SH-SY5Y (cell line): ENCODE results near the gene LSM7.

ENCODE experiments used
- GATA2 ChIP-seq: IDR thresholded peaks from 2 replicates; pipeline ENCODE4 v1.6.1; 2011; ENCODE audit warnings: mild to moderate bottlenecking, low read depth, low read length
- GATA3 ChIP-seq: IDR thresholded peaks from 2 replicates; pipeline ENCODE4 v1.6.1; 2011; ENCODE audit warnings: low read depth, mild to moderate bottlenecking, low read length, moderate library complexity

GRCh38 chr19:2276429-2276986 is 51.9 kb downstream of the LSM7 start:
- TF ChIP-seq GATA2, result no peak
- TF ChIP-seq GATA3, result no peak
